Mucosa of descending colon (tissue), 3 donors: ENCODE data around the gene GNG7. TPM values are rescaled to one million over a fixed set of nuclear protein-coding genes. Genes with fewer than 3 reads are reported as not detected.

Experiments
- ATAC-seq: fragments of 200-7000 bp; cut with Tn5 transposase; one replicate; pipeline ENCODE4 v1.9.1; 2020; ENCODE audit warnings: mild to moderate bottlenecking, moderate library complexity
- DNase-seq, 3 donors: peaks; one replicate each; pipeline ENCODE4 v3.0.0-alpha.2; 2020
- H3K36me3 ChIP-seq: fragments of 200-600 bp; one replicate; pipeline ENCODE4 v1.8.0; 2021; ENCODE audit warnings: low read depth, mild to moderate bottlenecking
- H3K4me1 ChIP-seq: fragments of 200-600 bp; one replicate; pipeline ENCODE4 v1.8.0; 2021; ENCODE audit warnings: low read depth, mild to moderate bottlenecking
- H3K4me3 ChIP-seq: fragments of 200-600 bp; one replicate; pipeline ENCODE4 v1.8.0; 2021; ENCODE audit warnings: mild to moderate bottlenecking
- H3K9me3 ChIP-seq: fragments of 200-600 bp; one replicate; pipeline ENCODE4 v1.8.0; 2021; ENCODE audit warnings: mild to moderate bottlenecking
- intact Hi-C, 2 donors: fragments of 100-400 bp; cut with DNase I in 1 of 2; cut with micrococcal nuclease in 1 of 2; formaldehyde crosslinking; loops; one replicate each; pipeline versions ENCODE4 v1.11.0 to v1.11.1; 2022; cut with DNase I, micrococcal nuclease
- total RNA-seq, 3 donors: library from RNA; stranded (reverse); fragmentation: NEBNext Ultra II Directional in 2 of 3; extraction: Animal tissue kit (Norgen Biotek cat#: 25700) in 2 of 3; gene quantifications; one replicate each; pipeline versions ENCODE4 v1.2.1 to v1.2.4, GENCODE V29; 2021 to 2023
- TF ChIP-seq, protein P1 (sequence below): fragments of 200-600 bp; IDR thresholded peaks from one replicate; pipeline ENCODE4 v1.8.0; 2022; ENCODE audit warnings: antibody characterized with exemption, mild to moderate bottlenecking
- donor health status: DM: no; HTN: no; CAD: no; lungs with moderate emphysema.
- donor health status: DM: no; HTN: no; CAD: no.
- donor health status: DM: no; HTN: yes; CAD: no.

The GNG7 gene
- total RNA-seq, 3 donors from 2014 or later, result 2.5 to 6.9 (median 2.9) TPM

DNA sequence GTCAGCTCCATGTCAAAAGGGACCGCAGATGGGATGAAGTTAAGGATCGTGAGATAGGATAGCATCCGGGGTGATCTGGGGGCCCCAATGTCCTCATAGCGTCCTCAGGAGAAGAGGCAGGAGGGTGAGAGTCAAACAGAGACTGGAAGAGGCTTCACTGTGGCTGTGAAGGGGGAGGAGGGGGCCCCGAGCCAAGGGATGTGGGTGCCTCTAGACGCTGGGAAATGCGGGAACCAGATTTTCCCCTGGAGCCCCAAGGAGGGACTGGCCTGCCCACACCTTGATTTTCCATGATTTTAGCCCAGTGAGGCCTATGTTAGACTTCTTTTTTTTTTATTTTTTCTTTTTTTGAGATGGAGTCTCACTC, 61.2 kb downstream of the GNG7 start:
- intact Hi-C loops, result loop anchor here in 1 of 2 donors (10.0 kb wide), 1 partner anchor 233 kb away; no protein-coding TSS in a partner anchor
- H3K36me3 ChIP-seq, result no peaks in the 10 kb centered on the region

DNA sequence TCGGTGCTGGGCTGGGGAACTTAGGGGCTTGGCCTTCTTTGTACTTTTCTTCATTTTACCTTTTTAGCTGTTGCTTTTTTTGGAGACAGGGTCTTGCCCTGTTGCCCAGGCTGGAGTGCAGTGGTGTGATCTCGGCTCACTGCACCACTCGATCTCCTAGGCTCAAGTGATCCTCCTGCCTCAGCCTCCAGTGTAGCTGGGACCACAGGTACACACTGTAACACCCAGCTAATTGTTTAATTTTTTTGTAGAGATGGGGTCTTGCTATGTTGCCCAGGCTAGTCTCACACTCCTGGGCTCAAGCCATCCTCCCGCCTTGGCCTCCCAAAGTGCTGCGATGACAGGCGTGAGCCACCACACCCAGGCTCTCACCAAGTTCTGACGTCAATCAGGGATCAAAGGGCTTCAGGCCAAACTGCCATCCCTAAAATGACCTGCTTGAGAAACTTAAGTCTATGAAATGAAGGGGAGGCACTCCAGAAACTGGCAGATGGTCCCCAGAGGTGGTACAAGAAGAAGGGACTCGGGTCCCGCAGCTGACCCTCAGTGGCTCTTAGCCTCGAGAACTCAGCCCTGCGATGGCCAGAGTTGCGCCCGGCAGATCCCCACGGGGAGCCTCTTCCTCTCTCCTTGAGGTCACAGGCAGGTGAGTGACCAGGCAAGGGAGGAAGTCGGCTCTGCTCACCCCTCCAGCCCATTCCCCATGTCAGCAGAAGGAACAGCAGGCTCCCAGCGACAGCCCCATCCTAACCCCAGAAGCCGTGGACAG, 61.7 kb downstream of the GNG7 start:
- Histone ChIP-seq H3K4me3 (no peak overlapping the region), H3K4me1 (no peaks in the 10 kb centered on the region), H3K9me3 (no peaks in the 10 kb centered on the region), H3K36me3 (no peaks in the 10 kb centered on the region)
- TF ChIP-seq, protein P1, sequence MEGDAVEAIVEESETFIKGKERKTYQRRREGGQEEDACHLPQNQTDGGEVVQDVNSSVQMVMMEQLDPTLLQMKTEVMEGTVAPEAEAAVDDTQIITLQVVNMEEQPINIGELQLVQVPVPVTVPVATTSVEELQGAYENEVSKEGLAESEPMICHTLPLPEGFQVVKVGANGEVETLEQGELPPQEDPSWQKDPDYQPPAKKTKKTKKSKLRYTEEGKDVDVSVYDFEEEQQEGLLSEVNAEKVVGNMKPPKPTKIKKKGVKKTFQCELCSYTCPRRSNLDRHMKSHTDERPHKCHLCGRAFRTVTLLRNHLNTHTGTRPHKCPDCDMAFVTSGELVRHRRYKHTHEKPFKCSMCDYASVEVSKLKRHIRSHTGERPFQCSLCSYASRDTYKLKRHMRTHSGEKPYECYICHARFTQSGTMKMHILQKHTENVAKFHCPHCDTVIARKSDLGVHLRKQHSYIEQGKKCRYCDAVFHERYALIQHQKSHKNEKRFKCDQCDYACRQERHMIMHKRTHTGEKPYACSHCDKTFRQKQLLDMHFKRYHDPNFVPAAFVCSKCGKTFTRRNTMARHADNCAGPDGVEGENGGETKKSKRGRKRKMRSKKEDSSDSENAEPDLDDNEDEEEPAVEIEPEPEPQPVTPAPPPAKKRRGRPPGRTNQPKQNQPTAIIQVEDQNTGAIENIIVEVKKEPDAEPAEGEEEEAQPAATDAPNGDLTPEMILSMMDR, result no peak
- intact Hi-C loops, result loop anchor here in 1 of 2 donors (10.0 kb wide), 1 partner anchor 234 kb away; no protein-coding TSS in a partner anchor
- ATAC-seq (no peak), DNase-seq (no peak)

More for the DNA sequence above, 61.2 kb downstream of the GNG7 start:
- DNase-seq, result no peak
- ATAC-seq, result no peak
- H3K4me1 ChIP-seq, result no peaks in the 10 kb centered on the region
- TF ChIP-seq, protein P1, result no peak
- H3K9me3 ChIP-seq, result no peaks in the 10 kb centered on the region
- no peak overlapping the region for H3K4me3 ChIP-seq

DNA sequence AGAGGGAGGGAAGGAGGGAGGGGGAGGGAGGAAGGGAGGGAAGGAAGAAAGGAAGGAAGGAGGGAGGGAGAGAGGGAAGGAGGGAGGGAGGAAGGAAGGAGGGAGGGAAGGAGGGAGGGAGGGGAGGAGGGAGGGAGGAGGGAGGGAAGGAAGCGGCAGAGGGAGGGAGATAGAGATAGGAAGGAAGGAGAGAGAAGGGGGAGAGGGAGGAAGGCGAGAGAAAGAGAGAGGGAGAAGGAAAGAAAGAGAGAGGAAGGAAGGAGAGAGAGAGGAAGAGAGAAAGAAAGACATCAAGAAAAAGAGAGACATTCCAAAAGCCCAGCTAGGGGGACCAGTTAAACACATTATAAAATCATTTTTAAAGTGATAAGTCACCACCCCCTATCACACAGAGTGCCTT, 62.5 kb downstream of the GNG7 start:
- H3K9me3 ChIP-seq, result no peaks in the 10 kb centered on the region
- no peaks in the 10 kb centered on the region for H3K36me3 ChIP-seq
- intact Hi-C loops, result loop anchor here in 1 of 2 donors (10.0 kb wide), 1 partner anchor 235 kb away; no protein-coding TSS in a partner anchor
- DNase-seq (no peak), ATAC-seq (no peak)
- H3K4me1 ChIP-seq, result no peaks in the 10 kb centered on the region
- TF ChIP-seq, protein P1, result no peak
- H3K4me3 ChIP-seq, result no peak overlapping the region

DNA sequence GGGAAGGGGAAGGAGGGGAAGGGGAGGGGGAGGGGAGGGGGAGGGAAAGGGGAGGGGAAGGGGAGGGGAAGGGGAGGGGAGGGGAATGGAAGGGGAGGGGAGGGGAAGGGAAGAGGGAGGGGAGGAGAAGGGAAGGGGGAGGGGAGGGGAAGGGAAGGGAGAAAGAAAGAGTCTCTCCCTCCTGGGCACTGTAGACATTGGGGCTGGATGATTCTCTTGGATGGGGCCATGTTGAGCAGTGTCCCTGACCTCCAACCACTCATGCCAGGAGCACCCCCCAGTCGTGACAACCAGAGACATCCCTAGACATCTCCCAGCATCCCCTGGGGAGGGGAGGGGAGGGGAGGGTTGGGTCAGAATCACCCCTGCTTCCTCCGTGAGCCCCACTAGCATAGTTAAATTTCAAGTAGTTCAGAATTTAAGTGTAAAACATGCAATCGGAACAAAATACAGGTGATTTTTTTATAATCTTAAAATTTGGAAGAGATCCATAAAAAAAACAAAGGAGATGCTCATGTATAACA, 64.0 kb downstream of the GNG7 start:
- no peak overlapping the region for H3K4me3 ChIP-seq
- H3K36me3 ChIP-seq, result no peaks in the 10 kb centered on the region
- TF ChIP-seq, protein P1, result no peak
- H3K9me3 ChIP-seq, result no peaks in the 10 kb centered on the region
- DNase-seq (no peak), ATAC-seq (no peak)
- intact Hi-C loops, result no loop called here
- H3K4me1 ChIP-seq, result no peaks in the 10 kb centered on the region

DNA sequence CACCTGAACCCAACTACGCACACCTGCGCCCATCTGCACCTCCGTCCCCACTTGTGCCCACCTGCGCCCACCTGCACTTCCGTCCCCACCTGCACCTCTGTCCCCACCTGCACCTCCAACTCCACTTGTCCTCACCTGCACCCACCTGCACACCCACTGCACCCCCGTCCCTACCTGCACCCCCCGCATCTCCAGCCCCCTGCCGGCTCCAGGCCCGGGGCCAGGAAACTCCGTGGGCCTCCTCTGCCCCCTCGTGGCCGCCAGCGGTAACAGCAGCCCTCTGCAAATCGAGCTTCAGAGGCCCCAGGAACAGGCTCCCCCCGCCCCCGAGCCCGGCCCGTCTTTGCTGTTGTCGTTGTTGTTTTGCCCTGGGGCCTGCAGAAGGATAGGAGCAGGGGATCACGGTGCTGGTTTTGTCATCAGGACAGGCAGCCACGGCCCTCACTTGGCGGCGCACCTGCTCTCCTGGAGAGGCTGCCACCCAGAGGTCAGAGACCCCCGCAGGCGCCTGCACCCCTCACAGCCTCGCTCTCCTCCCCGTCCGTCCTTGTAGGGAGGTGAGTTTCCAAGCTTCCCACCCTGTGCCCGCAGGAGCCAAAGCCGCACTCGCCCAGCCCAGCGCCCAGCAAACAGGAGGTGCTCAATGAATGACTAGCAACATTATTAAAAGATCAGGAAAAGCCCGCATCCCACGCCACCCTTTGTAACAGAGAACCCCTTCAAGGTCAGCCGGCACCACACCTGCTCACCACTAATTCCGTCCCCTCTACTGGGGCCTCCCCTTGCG, 65.4 kb downstream of the GNG7 start:
- H3K4me1 ChIP-seq, result no peaks in the 10 kb centered on the region

More for the DNA sequence above, 65.4 kb downstream of the GNG7 start:
- Histone ChIP-seq H3K9me3 (no peaks in the 10 kb centered on the region), H3K36me3 (no peaks in the 10 kb centered on the region), H3K4me3 (no peak overlapping the region)
- intact Hi-C loops, result no loop called here
- peak; percentile 87 for ATAC-seq
- peak; percentile 59 to 78 (median 70) for DNase-seq
- TF ChIP-seq, protein P1, result peak; percentile 73
